Measurements from ENCODE around the gene DDX11. TPM values are rescaled to one million over a fixed set of nuclear protein-coding genes. Genes with fewer than 3 reads are reported as not detected.
"Not testable (repeated sequence)": the region's sequence is repeated elsewhere in the genome, so short reads cannot be mapped to it uniquely, and the experiment has no call there.

The DDX11 gene
- total RNA-seq, 1 donor from 2014 or later, result 20.0 TPM

DNA sequence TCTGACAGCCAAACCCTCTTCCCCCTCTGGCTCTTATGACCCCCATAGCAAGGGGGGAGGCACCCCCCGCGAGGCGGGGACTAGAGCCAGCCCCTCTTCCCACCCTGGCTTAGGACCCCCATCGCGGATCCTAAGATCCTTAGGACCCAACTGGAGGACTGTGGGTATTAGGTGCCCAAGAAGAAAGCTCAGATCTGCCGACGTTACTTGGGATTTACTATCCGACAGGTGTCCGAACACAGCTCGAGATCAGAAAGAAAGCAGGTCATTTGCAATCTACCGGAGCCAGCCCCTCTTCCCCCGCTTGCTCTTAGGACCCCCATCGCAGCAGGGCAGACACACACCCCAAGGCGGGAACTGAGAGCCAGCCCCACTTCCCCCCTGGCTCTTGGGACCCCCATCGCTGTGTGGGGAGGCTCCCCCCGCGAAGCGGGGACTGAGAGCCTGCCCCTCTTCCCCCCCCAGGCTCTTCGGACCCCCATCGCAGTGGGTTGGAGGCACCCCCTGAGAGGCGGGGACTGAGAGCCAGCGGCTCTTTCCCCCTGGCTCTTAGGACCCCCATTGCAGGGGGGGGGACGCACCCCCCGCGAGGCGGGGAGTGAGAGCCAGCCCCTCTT lies 46.8 kb downstream of the DDX11 start:
- ATAC-seq, result no peak
- DNase-seq (ENCODE audit: low spot score), result no peak

DNA sequence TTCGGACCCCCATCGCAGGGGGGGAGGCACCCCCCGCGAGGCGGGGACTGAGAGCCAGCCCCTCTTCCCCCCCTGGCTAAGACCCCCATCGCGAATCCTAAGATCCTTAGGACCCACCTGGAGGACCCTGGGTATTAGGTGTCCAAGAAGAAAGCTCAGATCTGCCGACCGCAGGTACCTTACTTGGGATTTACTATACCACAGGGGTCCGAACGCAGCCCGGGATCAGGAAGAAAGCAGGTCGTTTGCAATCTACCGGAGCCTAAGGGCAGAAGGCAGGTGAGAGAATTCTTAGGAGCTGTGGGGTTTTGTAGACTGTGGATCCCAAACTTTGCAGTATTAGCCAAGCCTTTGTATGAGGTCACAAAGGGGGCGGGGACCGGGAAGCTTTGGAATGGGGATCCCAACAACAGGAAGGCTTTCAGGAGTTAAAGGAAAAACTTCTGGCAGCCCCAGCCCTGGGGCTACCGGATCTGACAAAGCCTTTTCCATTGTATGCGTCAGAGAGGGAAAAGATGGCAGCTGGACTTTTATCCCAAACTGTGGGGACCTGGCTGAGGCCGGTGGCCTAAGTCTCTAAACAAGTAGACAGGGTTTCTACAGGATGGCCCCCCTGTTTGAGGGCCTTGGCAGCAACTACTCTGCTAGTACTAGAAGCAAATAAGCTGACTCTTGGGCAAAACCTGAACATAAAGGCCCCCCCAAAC lies 47.5 kb downstream of the DDX11 start:
- not testable (repeated sequence) for DNase-seq (ENCODE audit: low spot score)

GRCh38 chr12:31122481-31122880 lies 48.8 kb downstream of the DDX11 start:
- ATAC-seq (no peak), DNase-seq (ENCODE audit: low spot score) (no peak)

More for the DNA sequence above, 47.5 kb downstream of the DDX11 start:
- not testable (repeated sequence) for ATAC-seq

- not testable (repeated sequence) for ATAC-seq; DNase-seq (ENCODE audit: low spot score)
Observed at GRCh38 chr12:31124158-31124557, 50.5 kb downstream of the DDX11 start.

GRCh38 chr12:31125171-31125570 lies 51.5 kb downstream of the DDX11 start:
- DNase-seq (ENCODE audit: low spot score), result not testable (repeated sequence)

GRCh38 chr12:31127209-31127848 lies 53.7 kb downstream of the DDX11 start:
- ATAC-seq; DNase-seq (ENCODE audit: low spot score): not testable (repeated sequence)

More at GRCh38 chr12:31125171-31125570, 51.5 kb downstream of the DDX11 start:
- ATAC-seq, result not testable (repeated sequence)

DNA sequence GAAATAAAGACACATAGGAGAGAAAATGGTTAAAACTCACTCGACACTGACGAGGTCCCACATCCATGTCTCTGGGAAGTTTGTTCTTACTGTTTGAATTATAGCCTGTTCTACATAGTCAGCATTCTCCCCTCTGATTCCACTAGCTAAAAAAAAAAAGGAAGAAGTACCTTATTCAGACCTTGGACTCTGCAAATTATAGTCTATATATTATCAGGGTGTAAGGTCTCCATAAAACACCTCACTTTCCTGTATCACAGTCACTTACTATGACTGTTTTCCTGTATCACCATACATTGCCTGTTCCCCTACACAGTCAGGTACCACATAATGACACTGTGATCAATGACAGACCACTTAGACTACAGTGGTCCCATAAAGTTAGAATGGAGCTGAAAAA lies 62.9 kb downstream of the DDX11 start:
- not testable (repeated sequence) for DNase-seq (ENCODE audit: low spot score); ATAC-seq

GRCh38 chr12:31144768-31145167 lies 71.1 kb downstream of the DDX11 start:
- ATAC-seq; DNase-seq (ENCODE audit: low spot score): not testable (repeated sequence)

- ATAC-seq; DNase-seq (ENCODE audit: low spot score): not testable (repeated sequence)
Observed at GRCh38 chr12:31145296-31145695, 71.6 kb downstream of the DDX11 start.

GRCh38 chr12:31147415-31147814 lies 73.8 kb downstream of the DDX11 start:
- ATAC-seq; DNase-seq (ENCODE audit: low spot score): not testable (repeated sequence)

GRCh38 chr12:31150766-31151165 lies 77.1 kb downstream of the DDX11 start:
- ATAC-seq; DNase-seq (ENCODE audit: low spot score): not testable (repeated sequence)

Other genes starting within 250 kb of the DDX11 start
- gene TSPAN11, start 147.1 kb upstream of the DDX11 start, total RNA-seq, result 0.93 TPM

All from left lobe of liver (tissue), 2 donors.